Aorta (tissue), 5 donors: Measurements from ENCODE around the gene ANKLE1. TPM values are rescaled to one million over a fixed set of nuclear protein-coding genes. Genes with fewer than 3 reads are reported as not detected.

Source experiments
- ATAC-seq: fragments of 200-7000 bp; cut with Tn5 transposase; one replicate; pipeline ENCODE4 v1.9.1; 2022; ENCODE audit warnings: moderate library complexity; ENCODE audit not compliant: low FRiP score
- DNase-seq, 2 donors: peaks; one replicate each; pipeline ENCODE4 v3.0.0-alpha.2; 2020
- H3K27ac ChIP-seq, 2 donors: one replicate each; pipeline ENCODE4 v1.5.1; 2013; ENCODE audit warnings: low read length in 2 of 2, mild to moderate bottlenecking in 2 of 2, moderate library complexity in 2 of 2, control low read depth in 1 of 2, inconsistent platforms in 1 of 2, low read depth in 1 of 2
- H3K27me3 ChIP-seq, 2 donors: one replicate each; pipeline ENCODE4 v1.6.1; 2013; ENCODE audit warnings: control low read depth in 1 of 2, low read length in 1 of 2, mild to moderate bottlenecking in 1 of 2, moderate library complexity in 1 of 2; ENCODE audit not compliant: insufficient read depth in 2 of 2, control insufficient read depth in 1 of 2
- H3K36me3 ChIP-seq, 2 donors: one replicate each; pipeline ENCODE4 v1.6.1; 2013; ENCODE audit warnings: control low read depth in 1 of 2, low read length in 1 of 2, mild to moderate bottlenecking in 1 of 2; ENCODE audit not compliant: insufficient read depth in 2 of 2, control insufficient read depth in 1 of 2
- H3K4me1 ChIP-seq, 2 donors: one replicate each; pipeline ENCODE4 v1.6.1; 2013; ENCODE audit warnings: low read length in 2 of 2, control low read depth in 1 of 2, mild to moderate bottlenecking in 1 of 2, moderate library complexity in 1 of 2; ENCODE audit not compliant: insufficient read depth in 2 of 2, control insufficient read depth in 1 of 2
- H3K4me3 ChIP-seq, 2 donors: one replicate each; pipeline ENCODE4 v1.5.1; 2013; ENCODE audit warnings: low read length in 2 of 2, control low read depth in 1 of 2, mild to moderate bottlenecking in 1 of 2
- H3K9me3 ChIP-seq: one replicate; pipeline ENCODE4 v1.6.1; 2013; ENCODE audit warnings: mild to moderate bottlenecking, low read length; ENCODE audit not compliant: control insufficient read depth
- WGBS, 2 donors: extraction: QIAGEN DNeasy Blood & Tissue Kit; methylation state at CpG; one replicate each; pipeline ENCODE4 v1.1.7; 2013; 5-methylcytosine and 5-hydroxymethylcytosine counted together
- intact Hi-C, 2 donors: fragments of 100-400 bp; cut with DNase I; formaldehyde crosslinking; loops; one replicate each; pipeline versions ENCODE4 v1.14.2 to v1.15.0; 2022
- polyA plus RNA-seq, 2 donors: library from polyadenylated mRNA; stranded (reverse); fragments of 200-250 nt; gene quantifications; one replicate each; pipeline ENCODE4 v1.2.3, GENCODE V29; 2013
- total RNA-seq, 2 donors: library from RNA; stranded (reverse); fragmentation: NEBNext Ultra II Directional; extraction: Animal tissue kit (Norgen Biotek cat#: 25700); gene quantifications; one replicate each; pipeline ENCODE4 v1.2.1, GENCODE V29; 2021
- donor health status: healthy with polysubstance abuse.
- donor health status: Bipolar disorder and iron deficiency.
- donor health status: DM: no; HTN: no; CAD: no.
- donor health status: DM: no; HTN: no; CAD: no.
- donor health status: DM: yes; HTN: yes; CAD: no.

The ANKLE1 gene
- total and polyA plus RNA-seq, 4 donors: 0.71 to 1.0 (median 0.95) TPM; not detected in 1

GRCh38 chr19:17325881-17326594 is 44.3 kb downstream of the ANKLE1 start:
- intact Hi-C loops: no loop called here
- H3K27ac ChIP-seq: no peak overlapping the region
- H3K4me1 ChIP-seq: no peaks in the 10 kb centered on the region
- ATAC-seq (peak; percentile 42), DNase-seq (peak; percentile 85 to 87)
- no peaks in the 10 kb centered on the region for H3K27me3 ChIP-seq
- no peak overlapping the region for H3K4me3 ChIP-seq
- H3K9me3 ChIP-seq: no peaks in the 10 kb centered on the region
- 28% methylated on average over 17 of the region's 17 CpGs for WGBS, 2 donors
- H3K36me3 ChIP-seq: no peaks in the 10 kb centered on the region

DNA sequence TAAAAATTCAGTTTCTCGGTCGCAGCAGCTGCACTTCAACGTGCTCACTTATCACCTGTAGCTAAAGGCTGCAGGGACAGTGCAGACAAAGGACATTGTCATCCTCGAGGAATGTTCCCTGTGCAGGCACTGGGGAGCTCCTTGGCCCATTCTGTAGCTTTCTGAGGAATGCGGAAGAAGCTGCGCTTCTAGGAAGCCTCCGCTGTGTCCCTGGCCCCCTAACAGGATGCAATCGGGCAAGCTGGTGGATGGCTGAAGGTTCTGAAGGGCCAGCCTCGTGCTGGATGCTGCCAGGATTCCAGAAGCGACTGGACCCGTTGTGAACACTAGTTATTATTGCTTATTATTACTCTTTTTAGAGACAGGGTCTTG is 44.9 kb downstream of the ANKLE1 start:
- intact Hi-C loops: no loop called here
- Histone ChIP-seq H3K27ac (no peak overlapping the region), H3K9me3 (no peaks in the 10 kb centered on the region), H3K27me3 (no peaks in the 10 kb centered on the region), H3K36me3 (no peaks in the 10 kb centered on the region), H3K4me1 (no peaks in the 10 kb centered on the region), H3K4me3 (no peak overlapping the region)
- whole genome bisulfite sequencing, 2 donors: 77 to 83% methylated on average over 11 of the region's 11 CpGs
- DNase-seq (no peak), ATAC-seq (no peak)

DNA sequence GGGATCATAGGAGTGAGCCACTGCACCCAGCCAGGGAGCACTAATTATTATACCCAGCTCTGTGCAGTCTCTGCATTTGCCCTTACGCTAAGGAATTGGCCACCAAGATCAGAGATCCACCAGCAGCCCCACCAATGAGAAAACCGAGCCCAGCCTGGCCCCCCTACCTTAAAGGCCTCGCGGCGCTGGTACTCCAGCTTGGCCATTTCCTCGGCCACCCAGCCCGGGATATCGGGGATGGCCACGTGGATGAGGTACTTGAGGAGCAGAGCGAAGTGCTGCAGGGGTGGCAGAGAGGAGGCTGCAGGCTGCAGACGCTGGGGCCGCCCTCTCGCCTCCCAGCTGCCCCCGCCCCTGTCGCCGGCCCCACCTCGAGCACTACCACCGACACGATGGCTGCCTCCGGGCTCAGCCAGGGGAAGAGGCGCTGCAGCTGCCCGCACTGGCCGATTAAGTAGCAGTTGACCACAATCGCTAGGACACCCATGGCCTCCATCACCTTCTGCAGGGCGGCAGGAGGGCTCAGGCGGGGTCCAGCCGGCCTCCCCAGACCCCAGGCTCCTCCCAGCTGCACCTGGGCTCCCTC is 45.5 kb downstream of the ANKLE1 start:
- intact Hi-C loops: no loop called here
- Histone ChIP-seq H3K4me3 (no peak overlapping the region), H3K4me1 (no peaks in the 10 kb centered on the region), H3K36me3 (no peaks in the 10 kb centered on the region), H3K27ac (no peak overlapping the region), H3K27me3 (no peaks in the 10 kb centered on the region), H3K9me3 (no peaks in the 10 kb centered on the region)
- ATAC-seq: no peak
- DNase-seq: no peak
- WGBS, 2 donors: 94 to 96% methylated on average over 25 to 27 of the region's 27 CpGs

- Histone ChIP-seq H3K9me3 (no peaks in the 10 kb centered on the region), H3K36me3 (no peaks in the 10 kb centered on the region), H3K4me1 (no peaks in the 10 kb centered on the region), H3K4me3 (no peak overlapping the region), H3K27ac (no peak overlapping the region), H3K27me3 (no peaks in the 10 kb centered on the region)
- WGBS, 2 donors: 66 to 68% methylated on average over 57 to 64 of the region's 64 CpGs
- intact Hi-C loops: no loop called here
- no peak for DNase-seq
- no peak for ATAC-seq
Observed at GRCh38 chr19:17327654-17328516, 46.2 kb downstream of the ANKLE1 start.

- H3K9me3 ChIP-seq: no peaks in the 10 kb centered on the region
- no peak overlapping the region for H3K27ac ChIP-seq
- no peaks in the 10 kb centered on the region for H3K27me3 ChIP-seq
- no peak overlapping the region for H3K4me3 ChIP-seq
- no peaks in the 10 kb centered on the region for H3K4me1 ChIP-seq
- no peaks in the 10 kb centered on the region for H3K36me3 ChIP-seq
- WGBS, 2 donors: 58 to 65% methylated on average over 74 to 94 of the region's 94 CpGs
- no peak for DNase-seq
- ATAC-seq: no peak
- intact Hi-C loops: no loop called here
Observed at GRCh38 chr19:17328517-17329365, 47.0 kb downstream of the ANKLE1 start.

GRCh38 chr19:17329366-17330261 is 47.9 kb downstream of the ANKLE1 start:
- H3K9me3 ChIP-seq: no peaks in the 10 kb centered on the region
- intact Hi-C loops: no loop called here
- no peaks in the 10 kb centered on the region for H3K4me1 ChIP-seq
- 84% methylated on average over 51 of the region's 51 CpGs for WGBS, 2 donors
- H3K27me3 ChIP-seq: no peaks in the 10 kb centered on the region
- ATAC-seq (no peak), DNase-seq (no peak)
- H3K36me3 ChIP-seq: no peaks in the 10 kb centered on the region
- H3K4me3 ChIP-seq: no peak overlapping the region
- H3K27ac ChIP-seq: no peak overlapping the region

GRCh38 chr19:17330262-17331044 is 48.8 kb downstream of the ANKLE1 start:
- no peak for ATAC-seq
- DNase-seq: no peak
- Histone ChIP-seq H3K27me3 (no peaks in the 10 kb centered on the region), H3K27ac (no peak overlapping the region), H3K4me3 (no peak overlapping the region), H3K9me3 (no peaks in the 10 kb centered on the region), H3K36me3 (no peaks in the 10 kb centered on the region), H3K4me1 (no peaks in the 10 kb centered on the region)
- 94% methylated on average over 24 of the region's 24 CpGs for WGBS, 2 donors
- intact Hi-C loops: no loop called here
